HPDE6-E6E7 (cell line): ENCODE measurements around the gene SPAG7.

Experiments
- DNase-seq: peaks from one replicate; pipeline ENCODE4 v3.0.0; 2011; ENCODE audit warnings: missing footprints; ENCODE audit errors: extremely low spot score

Gene SPAG7

GRCh38 chr17:4974115-4974670 lies 6.6 kb upstream of the SPAG7 start:
- DNase-seq: no peak

DNA sequence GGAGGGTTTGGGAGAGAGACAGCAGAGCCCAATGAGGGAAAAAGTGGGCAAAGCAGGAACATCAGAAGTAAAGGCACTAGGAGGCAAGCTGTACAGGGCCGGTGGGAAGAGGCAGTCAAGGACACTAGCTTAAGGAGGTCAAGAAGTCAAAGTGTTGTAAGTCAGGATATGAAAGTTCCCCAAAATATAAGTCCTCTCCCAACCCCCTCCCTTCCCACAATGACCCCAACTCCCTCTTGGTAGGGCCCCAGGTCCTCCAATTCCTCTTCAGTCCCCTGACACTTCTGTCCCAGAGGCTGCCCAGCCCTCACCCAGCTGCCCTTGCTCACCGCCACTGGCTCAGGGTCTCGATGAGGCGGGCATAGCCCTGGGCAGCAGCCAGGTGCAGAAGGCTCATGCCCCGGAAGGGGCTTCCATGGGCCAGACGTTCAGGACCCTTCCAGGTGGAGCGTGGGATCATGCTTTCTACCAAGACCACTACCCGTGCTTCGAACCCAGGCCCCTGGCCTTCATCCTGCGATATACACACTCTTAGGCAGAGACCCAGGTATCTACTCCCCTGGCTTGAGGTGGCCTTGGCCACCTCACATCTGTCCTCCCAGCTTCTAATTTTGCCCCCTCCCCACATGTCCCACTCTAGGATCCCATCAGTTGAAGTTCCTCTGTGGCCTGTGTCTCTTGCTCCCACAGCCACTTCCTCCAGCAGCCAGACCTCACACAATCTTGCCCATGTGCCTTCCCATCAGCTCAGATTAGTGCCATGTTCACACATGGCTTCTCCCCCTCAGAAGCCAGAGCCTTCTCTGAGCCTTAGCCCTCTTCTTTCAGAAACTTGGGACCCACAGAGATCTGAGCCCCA lies 5.9 kb upstream of the SPAG7 start:
- no peak for DNase-seq

- DNase-seq: no peak
Measured at GRCh38 chr17:4972752-4973151, 5.1 kb upstream of the SPAG7 start.

GRCh38 chr17:4972322-4972721 lies 4.7 kb upstream of the SPAG7 start:
- no peak for DNase-seq

DNA sequence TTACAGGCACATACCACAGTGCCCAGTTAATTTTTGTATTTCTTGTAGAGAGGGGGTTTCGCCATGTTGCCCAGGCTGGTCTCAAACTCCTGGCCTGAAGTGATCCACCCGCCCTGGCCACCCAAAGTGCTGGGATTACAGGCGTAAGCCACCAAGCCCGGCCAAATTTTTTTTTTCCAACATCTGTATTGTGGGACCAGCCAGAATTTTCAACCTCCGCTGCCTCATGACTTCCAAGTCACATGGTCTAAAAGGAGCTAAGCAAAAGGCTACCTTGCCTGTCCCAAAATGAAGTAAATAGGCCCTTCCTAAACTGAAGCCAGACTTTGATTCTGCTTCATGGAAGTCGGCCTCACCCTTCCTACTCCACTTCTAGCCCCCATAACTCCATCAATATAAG lies 4.2 kb upstream of the SPAG7 start:
- no peak for DNase-seq

DNA sequence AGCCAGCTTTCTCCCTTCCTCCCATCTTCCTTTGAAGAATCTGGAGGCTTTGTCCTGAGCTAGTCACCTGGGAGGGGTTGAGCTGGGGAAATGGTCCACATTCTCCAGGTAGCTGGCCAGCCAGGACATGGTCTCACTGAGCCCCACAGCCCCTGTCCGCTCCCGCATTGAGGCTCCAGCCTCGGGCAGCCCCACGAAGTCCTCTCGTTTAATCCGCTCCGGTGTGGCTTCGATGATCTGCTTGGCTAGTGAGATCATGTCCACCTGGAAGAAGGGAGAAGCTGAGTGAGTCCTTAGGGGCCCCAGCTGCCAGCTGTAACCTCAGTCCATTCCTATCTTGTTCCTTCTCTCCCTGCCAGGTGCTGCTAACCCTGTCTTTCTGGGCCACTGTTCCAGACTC lies 2.7 kb upstream of the SPAG7 start:
- no peak for DNase-seq

- no peak for DNase-seq
Measured at GRCh38 chr17:4969551-4970173, 2.0 kb upstream of the SPAG7 start.

GRCh38 chr17:4969047-4969550 lies 1.5 kb upstream of the SPAG7 start:
- DNase-seq: peak; percentile 29

- DNase-seq: no peak
Measured at GRCh38 chr17:4968486-4969046, 949 bp upstream of the SPAG7 start.

DNA sequence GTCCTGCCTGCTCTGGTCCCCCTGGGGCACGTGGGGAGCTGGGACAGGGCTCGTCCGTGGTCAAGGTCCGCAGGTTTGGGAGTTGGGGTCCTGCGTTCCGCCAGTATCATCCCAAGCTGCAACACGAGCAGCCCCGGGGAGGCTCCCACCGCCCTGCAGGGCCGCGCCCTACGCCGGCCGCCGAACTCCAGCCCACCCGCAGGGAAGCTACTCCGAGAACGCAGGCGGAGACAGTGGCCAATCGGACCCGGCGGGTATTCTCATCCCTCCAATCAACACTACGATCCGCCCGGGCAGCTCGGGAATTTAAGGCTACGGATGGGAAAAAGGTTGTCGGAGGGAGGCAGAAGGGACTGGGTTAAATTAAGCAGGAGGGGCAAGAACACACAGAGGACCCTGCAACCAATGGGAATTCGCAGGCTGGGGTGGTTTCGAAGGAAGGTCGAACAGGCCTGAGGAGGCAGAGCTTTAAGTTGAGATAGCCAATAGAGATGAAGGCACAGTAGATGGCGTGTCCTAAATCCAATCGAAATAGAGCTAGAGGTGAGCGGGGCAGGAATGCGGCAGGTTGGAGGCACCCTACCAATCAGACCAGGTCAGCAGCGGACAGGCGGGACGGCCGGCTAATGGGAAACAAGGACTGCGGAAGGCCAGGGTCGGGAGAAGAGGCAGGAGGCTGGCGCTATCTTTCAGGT lies 626 bp downstream of the SPAG7 start:
- peak; percentile 100 for DNase-seq

DNA sequence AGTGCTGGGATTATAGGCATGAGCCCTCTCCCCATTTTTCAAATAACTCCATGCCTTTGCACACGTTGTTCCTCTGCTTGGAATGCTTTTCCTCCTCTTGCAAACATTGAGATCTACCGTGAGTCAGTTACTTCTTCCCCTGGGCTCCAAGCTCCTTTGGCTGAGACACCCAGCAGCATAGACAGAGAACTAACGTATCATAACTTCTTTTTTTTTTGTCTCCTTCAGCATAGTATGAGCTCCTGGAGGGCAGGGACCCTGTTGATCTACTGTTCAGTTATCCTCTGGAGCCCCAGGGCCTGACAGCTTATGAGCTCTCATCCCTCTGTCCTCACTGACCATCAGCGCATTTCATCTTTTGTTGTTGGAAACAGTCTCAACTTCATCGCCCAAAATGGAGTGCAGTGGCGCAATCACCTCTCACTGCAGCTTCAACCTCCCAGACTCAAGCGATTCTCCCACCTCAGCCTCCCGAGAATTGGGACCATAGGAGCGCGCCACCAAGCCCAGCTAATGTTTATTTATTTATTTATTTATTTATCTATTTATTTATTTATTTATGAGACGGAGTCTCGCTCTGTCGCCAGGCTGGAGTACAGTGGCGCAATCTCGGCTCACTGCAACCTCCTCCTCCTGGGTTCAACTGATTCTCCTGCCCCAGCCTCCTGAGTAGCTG lies 2.2 kb downstream of the SPAG7 start:
- no peak for DNase-seq

DNA sequence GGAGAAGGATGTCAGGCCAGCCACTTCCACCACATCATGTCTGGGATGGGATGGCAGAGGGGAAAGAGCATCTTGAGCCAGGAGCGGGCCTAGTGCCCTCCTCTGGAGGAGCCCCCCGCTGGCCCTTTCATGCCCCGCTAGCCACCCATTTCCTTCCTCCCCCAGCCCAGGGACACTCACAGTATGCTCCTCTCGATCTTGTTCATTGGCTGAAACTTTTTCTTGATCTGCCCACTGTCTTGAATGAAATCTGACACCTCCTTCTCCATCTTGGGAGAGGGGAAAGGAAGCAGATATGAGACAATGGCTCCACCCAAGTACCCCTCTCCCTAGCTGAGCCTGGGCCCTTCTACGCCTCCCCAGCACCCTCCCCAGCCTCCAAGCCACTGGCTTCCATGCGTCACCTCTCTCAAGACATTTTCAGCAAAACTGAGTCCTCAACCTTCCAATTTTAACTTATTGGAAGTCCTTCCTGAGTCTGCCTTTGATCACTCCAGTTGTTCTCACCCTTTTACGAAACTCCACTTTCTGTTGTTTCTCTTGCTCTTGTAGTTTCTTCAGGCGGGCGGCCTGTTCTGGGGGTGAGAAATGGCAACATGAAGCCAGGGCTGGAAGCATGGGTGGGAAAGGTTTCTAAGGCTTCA lies 7.2 kb downstream of the SPAG7 start:
- no peak for DNase-seq

GRCh38 chr17:4959261-4959965 lies 8.2 kb downstream of the SPAG7 start:
- DNase-seq: no peak

- no peak for DNase-seq
Measured at GRCh38 chr17:4958102-4958501, 9.5 kb downstream of the SPAG7 start.

GRCh38 chr17:4956493-4957061 lies 11.0 kb downstream of the SPAG7 start:
- DNase-seq: no peak

DNA sequence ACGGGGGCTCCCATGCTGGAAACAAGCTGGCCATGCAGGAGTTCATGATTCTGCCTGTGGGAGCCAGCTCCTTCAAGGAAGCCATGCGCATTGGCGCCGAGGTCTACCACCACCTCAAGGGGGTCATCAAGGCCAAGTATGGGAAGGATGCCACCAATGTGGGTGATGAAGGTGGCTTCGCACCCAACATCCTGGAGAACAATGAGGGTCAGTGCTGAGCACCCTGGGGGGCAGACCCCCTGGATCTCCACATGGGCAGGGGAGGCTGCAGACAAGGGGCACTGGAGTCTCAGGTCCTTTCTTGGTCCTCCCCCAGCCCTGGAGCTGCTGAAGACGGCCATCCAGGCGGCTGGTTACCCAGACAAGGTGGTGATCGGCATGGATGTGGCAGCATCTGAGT lies 12.5 kb downstream of the SPAG7 start:
- DNase-seq: no peak

GRCh38 chr17:4953451-4953961 lies 14.1 kb downstream of the SPAG7 start:
- DNase-seq: no peak

DNA sequence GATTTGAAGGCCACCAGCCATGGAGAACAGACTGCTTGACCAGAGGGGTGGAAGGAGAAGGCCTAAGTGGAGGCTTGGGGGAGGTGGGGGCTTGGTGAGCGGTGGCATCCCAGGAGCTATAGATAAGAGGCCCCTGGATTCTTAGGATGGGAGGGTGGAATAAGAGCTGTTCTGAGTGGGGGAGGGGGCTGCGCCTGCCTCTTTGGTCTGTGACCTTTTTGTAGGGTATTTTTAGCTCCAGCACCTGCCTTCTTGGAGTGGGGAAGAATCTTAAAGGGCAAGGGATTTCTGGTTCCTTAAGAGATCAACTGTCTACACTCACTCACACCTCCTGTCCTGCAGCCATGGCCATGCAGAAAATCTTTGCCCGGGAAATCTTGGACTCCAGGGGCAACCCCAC lies 16.1 kb downstream of the SPAG7 start:
- DNase-seq: no peak

- DNase-seq: no peak
Measured at GRCh38 chr17:4950746-4951204, 16.8 kb downstream of the SPAG7 start, which contains the start of gene ENO3. ENO3 (plus strand) TSS chr17:4951119; CDS start chr17:4951830, 711 bp downstream.
